GM12878 (cell line): Measurements from ENCODE around the gene DMRTB1. TPM values are rescaled to one million over a fixed set of nuclear protein-coding genes. Genes with fewer than 3 reads are reported as not detected.

Experiments
- ATAC-seq: fragments of 200-7000 bp; cut with Tn5 transposase; 3 replicates; pipeline ENCODE4 v1.9.1; 2020; ENCODE audit warnings: mild to moderate bottlenecking, moderate library complexity
- BruUV-seq: library from RNA; stranded (reverse); fragments of 400-500 nt; replicated peaks from 2 replicates; lab custom pipeline; 2021; lab: Mats Ljungman, UMichigan
- CTCF ChIA-PET: fragments of 300-600 bp; sonication (Branson Sonifier 250); formaldehyde crosslinking; extraction: SDS; loops from one replicate; lab custom pipeline; 2021; ENCODE audit warnings: inconsistent platforms; lab: Yijun Ruan, JAX
- POLR2A ChIA-PET: fragments of 350-600 bp; formaldehyde crosslinking; extraction: SDS; loops from one replicate; lab custom pipeline; 2021; ENCODE audit warnings: inconsistent platforms; lab: Charles Lee
- RAD21 ChIA-PET: fragments of 300-600 bp; sonication (Branson Sonifier 250); formaldehyde crosslinking; loops from one replicate; lab custom pipeline; 2023; ENCODE audit warnings: antibody characterized with exemption; ENCODE audit not compliant: unreplicated experiment; lab: Charles Lee
- SMC1A ChIA-PET: fragments of 300-600 bp; sonication (Branson Sonifier 250); formaldehyde crosslinking; loops from one replicate; lab custom pipeline; 2023; ENCODE audit not compliant: unreplicated experiment, uncharacterized antibody; lab: Charles Lee
- DNase-seq: peaks from one replicate; pipeline ENCODE4 v3.0.0-alpha.2; 2011; ENCODE audit warnings: low read depth, low spot score
- FAIRE-seq: peaks from 3 replicates; lab custom pipeline; 2011; peaks lifted over from hg19 to GRCh38; lab: Jason Lieb, UNC
- H2AFZ ChIP-seq: 2 replicates; pipeline ENCODE4 v1.6.0; 2011; ENCODE audit warnings: low read depth, low read length, control low read depth; ENCODE audit not compliant: control insufficient read depth
- H3K27ac ChIP-seq: 2 replicates; pipeline ENCODE4 v1.5.1; 2011; ENCODE audit warnings: control low read depth; ENCODE audit not compliant: control insufficient read depth, insufficient read depth
- H3K27me3 ChIP-seq, 2 experiments: replicated peaks in 1 of 2; 2 replicates each; pipeline versions ENCODE4 v1.6.0 to v1.6.1; 2011; ENCODE audit warnings: low read length in 1 of 2; ENCODE audit not compliant: control insufficient read depth in 2 of 2, insufficient read depth in 2 of 2
- H3K36me3 ChIP-seq, 2 experiments: 2 replicates each; pipeline ENCODE4 v1.5.1; 2011; ENCODE audit warnings: low read length in 1 of 2; ENCODE audit not compliant: control insufficient read depth in 2 of 2, insufficient read depth in 2 of 2
- H3K4me1 ChIP-seq: 2 replicates; pipeline ENCODE4 v1.6.1; 2011; ENCODE audit warnings: mild to moderate bottlenecking, low read length, moderate library complexity, mixed read lengths; ENCODE audit not compliant: control insufficient read depth, insufficient read depth
- H3K4me2 ChIP-seq: 2 replicates; pipeline ENCODE4 v1.6.0; 2011; ENCODE audit warnings: control low read depth; ENCODE audit not compliant: control insufficient read depth, insufficient read depth
- H3K4me3 ChIP-seq: fragments of 200-600 bp; sonication (generic); 2 replicates; pipeline ENCODE4 v1.5.1; 2016
- H3K79me2 ChIP-seq: 2 replicates; pipeline ENCODE4 v1.6.0; 2011; ENCODE audit warnings: low read length; ENCODE audit not compliant: control insufficient read depth, insufficient read depth
- H3K9ac ChIP-seq: 2 replicates; pipeline ENCODE4 v1.8.0; 2011; ENCODE audit warnings: low read length, control low read depth, mixed read lengths; ENCODE audit not compliant: control insufficient read depth, insufficient read depth
- H3K9me3 ChIP-seq: replicated peaks from 3 replicates; pipeline ENCODE4 v1.5.1; 2011; ENCODE audit warnings: mild to moderate bottlenecking, low read length; ENCODE audit not compliant: control insufficient read depth, insufficient read depth
- H4K20me1 ChIP-seq: 2 replicates; pipeline ENCODE4 v1.6.0; 2011; ENCODE audit not compliant: control insufficient read depth, insufficient read depth
- BHLHE40 ChIP-seq, 2 experiments: fragments of 450-650 bp in 1 of 2; IDR thresholded peaks; 2 replicates each; pipeline ENCODE4 v1.6.1; 2011 to 2017; ENCODE audit warnings: low read depth in 2 of 2, borderline replicate concordance in 1 of 2, improper control_type of control experiment in 1 of 2, low read length in 1 of 2, mild to moderate bottlenecking in 1 of 2
- CBX5 ChIP-seq: sonication (generic); IDR thresholded peaks from 2 replicates; pipeline ENCODE4 v1.6.1; 2016; ENCODE audit warnings: low read depth, moderate library complexity, mild to moderate bottlenecking, inconsistent platforms
- CEBPB ChIP-seq, 2 experiments: fragments of 150-350 bp in 1 of 2; IDR thresholded peaks; 2 replicates each; pipeline ENCODE4 v1.6.1; 2012 to 2014; ENCODE audit warnings: low read depth in 2 of 2, low read length in 2 of 2, borderline replicate concordance in 1 of 2, inconsistent platforms in 1 of 2
- EP300 ChIP-seq, 2 experiments: fragments of 150-350 bp in 1 of 2; IDR thresholded peaks; 2 replicates each; pipeline ENCODE4 v1.6.1; 2011 to 2012; ENCODE audit warnings: low read depth in 2 of 2, low read length in 2 of 2, borderline replicate concordance in 1 of 2, improper control_type of control experiment in 1 of 2, inconsistent platforms in 1 of 2; ENCODE audit not compliant: control insufficient read depth in 1 of 2
- FOS ChIP-seq: IDR thresholded peaks from 3 replicates; pipeline ENCODE4 v1.6.1; 2011; ENCODE audit warnings: borderline replicate concordance; ENCODE audit not compliant: insufficient read length; ENCODE audit errors: extremely low read depth
- KLF5 ChIP-seq: fragments of 450-650 bp; IDR thresholded peaks from 2 replicates; pipeline ENCODE4 v1.6.1; 2014; ENCODE audit warnings: mild to moderate bottlenecking; ENCODE audit not compliant: partially characterized antibody
- MTA3 ChIP-seq: IDR thresholded peaks from 2 replicates; pipeline ENCODE4 v1.6.1; 2012; ENCODE audit warnings: low read length, inconsistent platforms, borderline replicate concordance
- NFXL1 ChIP-seq: fragments of 450-650 bp; IDR thresholded peaks from 2 replicates; pipeline ENCODE4 v1.6.1; 2017; ENCODE audit warnings: antibody characterized with exemption, mild to moderate bottlenecking, borderline replicate concordance
- RBBP5 ChIP-seq: fragments of 200-600 bp; sonication (generic); conservative IDR thresholded peaks from 2 replicates; pipeline ENCODE4 v1.6.1; 2016
- SUPT20H ChIP-seq: IDR thresholded peaks from 2 replicates; pipeline ENCODE4 v1.6.1; 2011; ENCODE audit warnings: low read depth, mild to moderate bottlenecking, low read length, moderate library complexity, borderline replicate concordance; ENCODE audit not compliant: control insufficient read depth
- WGBS: methylation state at CpG from one replicate; pipeline ENCODE4 v1.1.6; 2016; ENCODE audit warnings: low lambda C conversion rate; ENCODE audit not compliant: insufficient replicate concordance, insufficient coverage; ENCODE audit errors: missing lambda C conversion rate; 5-methylcytosine and 5-hydroxymethylcytosine counted together
- in situ Hi-C: fragments of 300-500 bp; cut with MboI; formaldehyde crosslinking; loops from 9 replicates; pipeline ENCODE4 v1.14.3; 2018; ENCODE audit warnings: mixed read lengths
- intact Hi-C: fragments of 100-400 bp; cut with micrococcal nuclease; formaldehyde crosslinking; loops from one replicate; pipeline ENCODE4 v1.14.2; 2022; ENCODE audit not compliant: unreplicated experiment
- polyA plus RNA-seq, 11 experiments: library from polyadenylated mRNA; depleted of rRNA in 4 of 11; unstranded in 6 of 11; stranded (reverse) in 5 of 11; fragments of >200 nt; fragmentation: Nextera tagmentation in 4 of 11; fragmentation: Illumina TruSeq in 1 of 11; extraction: Ambion mirVana in 4 of 11; extraction: Trizol in 1 of 11; gene quantifications; 1 replicate in 1 of 11; 2 replicates in 10 of 11; pipeline versions ENCODE4 v1.2.1 to v1.2.3, GENCODE V29; 2011 to 2016; ENCODE audit warnings: inconsistent platforms in 2 of 11, missing spikeins in 2 of 11, low read depth in 1 of 11
- total RNA-seq, 4 experiments: library from RNA; depleted of rRNA in 3 of 4; stranded (reverse); fragments of >200 nt in 3 of 4; fragmentation: Illumina TruSeq in 1 of 4; extraction: Trizol in 1 of 4; gene quantifications; 2 replicates each; pipeline versions ENCODE4 v1.2.1 to v1.2.3, GENCODE V29; 2013 to 2021
- TF ChIP-seq, protein P1 (sequence below): IDR thresholded peaks from 2 replicates; pipeline ENCODE4 v1.6.1; 2012; ENCODE audit warnings: mild to moderate bottlenecking, low read depth, low read length
- TF ChIP-seq, protein P2 (sequence below): IDR thresholded peaks from 2 replicates; pipeline ENCODE4 v1.6.1; 2011; ENCODE audit warnings: mild to moderate bottlenecking, low read depth, low read length, moderate library complexity; ENCODE audit not compliant: insufficient replicate concordance
- TF ChIP-seq, protein P3 (sequence below): IDR thresholded peaks from 2 replicates; pipeline ENCODE4 v1.6.1; 2011; ENCODE audit warnings: low read depth, mild to moderate bottlenecking, low read length, moderate library complexity, borderline replicate concordance; ENCODE audit errors: extremely low read depth
- TF ChIP-seq, protein P4 (sequence below): IDR thresholded peaks from 2 replicates; pipeline ENCODE4 v1.6.1; 2012; ENCODE audit warnings: low read depth, low read length, improper control_type of control experiment

Gene DMRTB1
- total and polyA plus RNA-seq, 10 of the 15 experiments (the other 5 are each of a cell fraction or from before 2014, with no cell fraction given): not detected

DNA sequence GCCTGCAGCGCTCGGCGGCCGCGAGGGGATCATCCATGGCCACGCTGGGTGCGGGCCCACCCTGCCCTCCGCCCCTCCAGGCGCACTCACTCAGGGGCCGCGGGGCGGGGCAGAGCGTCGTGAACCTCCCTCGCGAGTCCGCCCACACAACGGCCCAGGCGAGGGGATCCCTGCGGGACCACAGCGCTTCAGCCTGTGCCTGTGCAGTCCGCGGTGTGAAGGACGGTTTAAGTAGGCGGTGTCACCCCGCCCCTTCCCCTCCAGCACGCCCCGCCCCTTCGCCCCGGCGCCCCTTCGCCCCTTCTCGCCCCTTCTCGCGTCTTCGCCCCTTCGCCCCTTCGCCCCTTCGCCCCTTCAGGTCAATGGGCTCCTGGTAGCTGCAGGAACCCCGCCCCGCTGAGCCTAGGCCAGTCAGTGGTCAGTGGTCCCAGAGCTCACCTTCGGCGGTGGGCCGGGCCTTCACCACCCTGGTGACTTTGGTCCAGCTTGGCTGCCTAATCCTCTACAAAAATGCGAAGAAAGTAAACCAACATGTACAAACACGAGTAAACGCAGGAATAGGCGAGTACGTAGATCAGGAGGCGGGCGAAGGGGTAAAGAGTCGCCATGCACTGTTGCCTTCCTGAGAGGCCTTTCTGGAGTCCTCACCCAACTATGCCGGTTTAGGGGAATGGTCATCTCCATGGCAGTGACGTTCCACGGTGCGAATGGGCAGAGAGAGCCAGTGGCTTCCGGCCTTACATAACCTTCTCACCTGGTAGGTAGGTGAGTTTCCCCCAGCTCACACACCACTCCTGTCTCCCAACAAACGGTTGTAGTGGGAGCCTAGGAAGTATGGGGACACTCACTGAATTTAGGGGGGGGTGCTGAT is 19.6 kb upstream of the DMRTB1 start:
- ChIA-PET RAD21 (interaction anchor here (0.6 kb wide), 1 partner anchor 47 kb away, joined by 3 read pairs; no protein-coding TSS in a partner anchor), CTCF (interaction anchor here (0.6 to 1.6 kb wide), 2 partner anchors 10 to 58 kb away, joined by 3 to 10 read pairs; no protein-coding TSS in a partner anchor), POLR2A (no interaction called here), SMC1A (interaction anchor here (0.7 to 0.9 kb wide), 2 partner anchors 8 to 660 kb away, joined by 3 read pairs; no protein-coding TSS in a partner anchor)
- no TSS peak for BruUV-seq
- Histone ChIP-seq H3K9me3 (no peaks in the 10 kb centered on the region; the same call in 2 of the 3 replicates), H2AFZ (no peak overlapping the region), H3K27me3 (no peaks in the 10 kb centered on the region; a peak in 3 of 4 replicates), H3K4me3 (no peak overlapping the region), H3K4me2 (no peak overlapping the region), H3K36me3 (no peaks in the 10 kb centered on the region), H3K27ac (no peak overlapping the region), H3K79me2 (no peaks in the 10 kb centered on the region), H4K20me1 (no peaks in the 10 kb centered on the region; the same call in 1 of the 2 replicates), H3K4me1 (no peaks in the 10 kb centered on the region), H3K9ac (no peak overlapping the region)
- no peak for DNase-seq
- intact Hi-C loops: no loop called here
- 80% methylated on average over 39 of the region's 58 CpGs for WGBS
- no peak for ATAC-seq
- in situ Hi-C loops: no loop called here
- FAIRE-seq: no peak
- TF ChIP-seq RBBP5: no peak
- TF ChIP-seq NFXL1: no peak
- TF ChIP-seq, protein P1, sequence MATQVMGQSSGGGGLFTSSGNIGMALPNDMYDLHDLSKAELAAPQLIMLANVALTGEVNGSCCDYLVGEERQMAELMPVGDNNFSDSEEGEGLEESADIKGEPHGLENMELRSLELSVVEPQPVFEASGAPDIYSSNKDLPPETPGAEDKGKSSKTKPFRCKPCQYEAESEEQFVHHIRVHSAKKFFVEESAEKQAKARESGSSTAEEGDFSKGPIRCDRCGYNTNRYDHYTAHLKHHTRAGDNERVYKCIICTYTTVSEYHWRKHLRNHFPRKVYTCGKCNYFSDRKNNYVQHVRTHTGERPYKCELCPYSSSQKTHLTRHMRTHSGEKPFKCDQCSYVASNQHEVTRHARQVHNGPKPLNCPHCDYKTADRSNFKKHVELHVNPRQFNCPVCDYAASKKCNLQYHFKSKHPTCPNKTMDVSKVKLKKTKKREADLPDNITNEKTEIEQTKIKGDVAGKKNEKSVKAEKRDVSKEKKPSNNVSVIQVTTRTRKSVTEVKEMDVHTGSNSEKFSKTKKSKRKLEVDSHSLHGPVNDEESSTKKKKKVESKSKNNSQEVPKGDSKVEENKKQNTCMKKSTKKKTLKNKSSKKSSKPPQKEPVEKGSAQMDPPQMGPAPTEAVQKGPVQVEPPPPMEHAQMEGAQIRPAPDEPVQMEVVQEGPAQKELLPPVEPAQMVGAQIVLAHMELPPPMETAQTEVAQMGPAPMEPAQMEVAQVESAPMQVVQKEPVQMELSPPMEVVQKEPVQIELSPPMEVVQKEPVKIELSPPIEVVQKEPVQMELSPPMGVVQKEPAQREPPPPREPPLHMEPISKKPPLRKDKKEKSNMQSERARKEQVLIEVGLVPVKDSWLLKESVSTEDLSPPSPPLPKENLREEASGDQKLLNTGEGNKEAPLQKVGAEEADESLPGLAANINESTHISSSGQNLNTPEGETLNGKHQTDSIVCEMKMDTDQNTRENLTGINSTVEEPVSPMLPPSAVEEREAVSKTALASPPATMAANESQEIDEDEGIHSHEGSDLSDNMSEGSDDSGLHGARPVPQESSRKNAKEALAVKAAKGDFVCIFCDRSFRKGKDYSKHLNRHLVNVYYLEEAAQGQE: no peak
- TF ChIP-seq CEBPB (IDR thresholded peaks at IDR 0.05; ENCODE audit: borderline replicate concordance in 1 of 2, low read depth in 2 of 2, low read length in 2 of 2): no peak
- TF ChIP-seq, protein P2, sequence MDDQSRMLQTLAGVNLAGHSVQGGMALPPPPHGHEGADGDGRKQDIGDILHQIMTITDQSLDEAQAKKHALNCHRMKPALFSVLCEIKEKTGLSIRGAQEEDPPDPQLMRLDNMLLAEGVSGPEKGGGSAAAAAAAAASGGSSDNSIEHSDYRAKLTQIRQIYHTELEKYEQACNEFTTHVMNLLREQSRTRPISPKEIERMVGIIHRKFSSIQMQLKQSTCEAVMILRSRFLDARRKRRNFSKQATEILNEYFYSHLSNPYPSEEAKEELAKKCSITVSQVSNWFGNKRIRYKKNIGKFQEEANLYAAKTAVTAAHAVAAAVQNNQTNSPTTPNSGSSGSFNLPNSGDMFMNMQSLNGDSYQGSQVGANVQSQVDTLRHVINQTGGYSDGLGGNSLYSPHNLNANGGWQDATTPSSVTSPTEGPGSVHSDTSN: no peak
- no peak for TF ChIP-seq EP300 (IDR thresholded peaks at IDR 0.05; ENCODE audit: borderline replicate concordance in 1 of 2, control insufficient read depth in 1 of 2, low read depth in 2 of 2, low read length in 2 of 2)
- TF ChIP-seq, protein P3, sequence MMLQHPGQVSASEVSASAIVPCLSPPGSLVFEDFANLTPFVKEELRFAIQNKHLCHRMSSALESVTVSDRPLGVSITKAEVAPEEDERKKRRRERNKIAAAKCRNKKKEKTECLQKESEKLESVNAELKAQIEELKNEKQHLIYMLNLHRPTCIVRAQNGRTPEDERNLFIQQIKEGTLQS: no peak
- no peak for TF ChIP-seq SUPT20H
- no peak for TF ChIP-seq FOS
- no peak for TF ChIP-seq CBX5
- TF ChIP-seq, protein P4, sequence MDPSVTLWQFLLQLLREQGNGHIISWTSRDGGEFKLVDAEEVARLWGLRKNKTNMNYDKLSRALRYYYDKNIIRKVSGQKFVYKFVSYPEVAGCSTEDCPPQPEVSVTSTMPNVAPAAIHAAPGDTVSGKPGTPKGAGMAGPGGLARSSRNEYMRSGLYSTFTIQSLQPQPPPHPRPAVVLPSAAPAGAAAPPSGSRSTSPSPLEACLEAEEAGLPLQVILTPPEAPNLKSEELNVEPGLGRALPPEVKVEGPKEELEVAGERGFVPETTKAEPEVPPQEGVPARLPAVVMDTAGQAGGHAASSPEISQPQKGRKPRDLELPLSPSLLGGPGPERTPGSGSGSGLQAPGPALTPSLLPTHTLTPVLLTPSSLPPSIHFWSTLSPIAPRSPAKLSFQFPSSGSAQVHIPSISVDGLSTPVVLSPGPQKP: no peak
- TF ChIP-seq BHLHE40 (IDR thresholded peaks at IDR 0.05; ENCODE audit: borderline replicate concordance in 1 of 2, low read depth in 2 of 2, low read length in 1 of 2): no peak
- TF ChIP-seq MTA3: no peak
- no peak for TF ChIP-seq KLF5
